Stimulated activated CD8-positive, alpha-beta memory T cell treated with anti-CD3 and anti-CD28 coated beads, Interleukin-7, amount 100 ng/mL, for 4 hours (primary cell): ENCODE measurements around the gene TRPV3.
"Not testable (repeated sequence)": the region's sequence is repeated elsewhere in the genome, so short reads cannot be mapped to it uniquely, and the experiment has no call there.

Experiments used
- DNase-seq, 2 donors: peaks; one replicate each; pipeline ENCODE4 v3.0.0-alpha.2; 2020; ENCODE audit warnings: low read depth in 2 of 2

The TRPV3 gene

DNA sequence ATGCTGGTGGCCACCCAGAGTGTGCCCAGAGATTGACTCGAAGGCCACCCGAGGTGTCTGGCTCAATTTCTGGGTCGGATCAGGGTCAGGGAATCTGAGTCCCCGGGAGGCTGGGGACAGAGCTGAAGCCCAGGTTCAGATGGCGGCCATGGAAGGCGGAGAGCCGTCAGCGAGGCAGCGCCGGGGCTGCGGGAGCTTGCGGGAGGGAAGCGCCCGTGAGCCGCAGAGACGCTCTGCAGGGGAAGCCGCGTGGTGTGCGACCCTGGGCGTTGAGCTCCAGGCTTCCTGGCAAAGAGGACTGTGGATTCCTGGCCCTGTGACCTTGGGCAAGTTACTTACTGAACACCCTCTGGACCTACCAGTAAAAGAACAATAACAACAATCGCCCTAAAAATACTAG, 85.5 kb downstream of the TRPV3 start:
- DNase-seq = no peak

DNA sequence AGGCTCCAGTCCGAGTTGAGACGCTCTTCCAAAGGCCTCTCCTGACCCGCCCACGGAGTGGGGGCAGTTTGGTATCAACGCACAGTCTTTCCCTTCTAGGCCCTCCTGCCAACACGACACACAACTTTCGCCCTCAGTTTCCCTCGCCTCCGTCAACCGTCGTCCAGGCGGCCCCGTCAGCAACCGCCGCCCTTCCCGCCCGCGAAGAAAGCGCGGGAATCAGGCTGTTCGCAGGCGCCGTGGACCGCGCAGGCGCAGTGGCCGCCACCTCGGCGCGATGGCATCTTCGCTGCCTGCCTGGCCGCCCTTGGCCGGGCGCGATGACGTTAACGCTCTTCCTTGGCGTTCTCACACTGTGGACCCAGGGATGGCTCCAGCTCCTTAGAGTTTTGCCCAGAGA, 86.0 kb downstream of the TRPV3 start, which contains the start of gene SPATA22:
SPATA22 (minus strand) TSS at position 221 of the 400 bp plus-strand sequence. CDS start 2,494 bp downstream, outside the sequence.
- no peak for DNase-seq

DNA sequence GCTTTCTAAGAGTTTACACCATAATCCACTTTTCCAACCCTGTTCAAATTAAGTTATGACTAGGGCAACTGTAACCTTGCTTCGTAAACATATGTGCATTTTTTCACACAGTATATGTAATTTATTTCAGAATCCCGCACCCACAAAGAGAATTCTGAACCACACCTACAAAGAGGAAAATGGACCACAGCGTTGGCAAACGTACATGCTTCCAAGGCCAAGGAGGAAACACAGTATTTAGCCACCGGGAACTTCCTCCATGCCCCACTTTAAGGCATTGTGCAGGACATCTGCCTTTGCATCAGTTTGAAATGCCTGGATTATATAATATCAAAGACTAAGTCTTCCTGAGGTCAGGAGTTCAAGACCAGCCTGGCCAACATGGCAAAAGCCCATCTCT, 88.1 kb downstream of the TRPV3 start:
- DNase-seq = no peak

DNA sequence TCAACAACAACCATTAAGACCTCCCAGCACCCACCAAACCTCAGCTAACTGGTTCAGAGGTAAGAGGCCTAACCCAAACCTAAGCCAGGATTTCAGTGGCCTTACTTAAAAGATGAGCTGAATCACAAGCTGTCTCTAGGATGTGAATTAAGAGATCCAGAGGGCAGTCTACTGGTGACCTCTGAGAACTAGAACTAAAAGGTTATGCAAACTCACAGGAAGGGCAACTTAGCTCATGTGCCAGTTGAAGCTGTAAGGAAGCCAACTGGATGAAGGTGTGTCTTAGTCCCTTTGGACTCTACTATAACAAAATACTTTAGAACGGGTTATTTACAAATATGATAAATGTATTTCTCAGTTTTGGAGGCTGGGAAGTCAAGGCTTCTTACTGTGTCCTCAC, 91.3 kb downstream of the TRPV3 start:
- DNase-seq = not testable (repeated sequence)
